ENCODE data around the gene ETV7. TPM values are rescaled to one million over a fixed set of nuclear protein-coding genes. Genes with fewer than 3 reads are reported as not detected.
A peak's percentile ranks its signal among the peaks of the same experiment; 100 is the strongest.

The ETV7 gene
- total and polyA plus RNA-seq, 8 donors = 0.08 to 5.6 (median 0.16) TPM; not detected in 2

- Histone ChIP-seq H3K36me3 (peaks cover 0 to 45% of the 10 kb centered on the region in 2 donors), H3K27me3 (no peaks in the 10 kb centered on the region), H3K9me3 (no peaks in the 10 kb centered on the region), H3K4me3 (no peak overlapping the region), H3K4me1 (peaks cover 0 to 18% of the 10 kb centered on the region in 2 donors), H3K27ac (no peak overlapping the region)
- no peak for ATAC-seq
- no peak for DNase-seq
- intact Hi-C loops (cut with DNase I) = no loop called here
- TF ChIP-seq CTCF (IDR thresholded peaks at IDR 0.05) = no peak
These were observed 14.0 kb downstream of the ETV7 start for GRCh38 chr6:36373368-36374019.

GRCh38 chr6:36372088-36372487 lies 15.4 kb downstream of the ETV7 start:
- DNase-seq (no peak), ATAC-seq (no peak)
- Histone ChIP-seq H3K4me1 (peaks cover 0 to 25% of the 10 kb centered on the region in 2 donors), H3K27ac (no peak overlapping the region), H3K27me3 (no peaks in the 10 kb centered on the region), H3K36me3 (peaks cover 0 to 46% of the 10 kb centered on the region in 2 donors), H3K4me3 (no peak overlapping the region), H3K9me3 (no peaks in the 10 kb centered on the region)
- TF ChIP-seq CTCF (IDR thresholded peaks at IDR 0.05) = no peak
- intact Hi-C loops (cut with DNase I) = no loop called here

- H3K4me1 ChIP-seq = peaks cover 0 to 25% of the 10 kb centered on the region in 2 donors
- H3K36me3 ChIP-seq = peaks cover 0 to 49% of the 10 kb centered on the region in 2 donors
- ATAC-seq (no peak), DNase-seq (no peak)
- no peak for TF ChIP-seq CTCF (IDR thresholded peaks at IDR 0.05)
- H3K4me3 ChIP-seq = no peak overlapping the region
- H3K27me3 ChIP-seq = no peaks in the 10 kb centered on the region
- H3K9me3 ChIP-seq = no peaks in the 10 kb centered on the region
- no peak overlapping the region for H3K27ac ChIP-seq
- intact Hi-C loops (cut with DNase I) = no loop called here
These were observed 16.3 kb downstream of the ETV7 start for GRCh38 chr6:36371211-36371610.

GRCh38 chr6:36370638-36371037 lies 16.8 kb downstream of the ETV7 start:
- Histone ChIP-seq H3K27ac (no peak overlapping the region), H3K4me3 (no peak overlapping the region), H3K27me3 (no peaks in the 10 kb centered on the region), H3K4me1 (peaks cover 0 to 27% of the 10 kb centered on the region in 2 donors), H3K36me3 (peaks cover 0 to 47% of the 10 kb centered on the region in 2 donors), H3K9me3 (no peaks in the 10 kb centered on the region)
- no peak for DNase-seq
- TF ChIP-seq CTCF (IDR thresholded peaks at IDR 0.05) = no peak
- ATAC-seq = no peak
- intact Hi-C loops (cut with DNase I) = no loop called here

GRCh38 chr6:36368921-36369865 lies 18.3 kb downstream of the ETV7 start:
- Histone ChIP-seq H3K4me1 (peaks cover 0 to 39% of the 10 kb centered on the region in 2 donors), H3K36me3 (peaks cover 0 to 50% of the 10 kb centered on the region in 2 donors)
- ATAC-seq = peak; percentile 79

More at GRCh38 chr6:36368921-36369865, 18.3 kb downstream of the ETV7 start:
- Histone ChIP-seq H3K27ac (peak overlapping the region in 1 of 2 donors; percentile 69), H3K4me3 (no peak overlapping the region), H3K9me3 (no peaks in the 10 kb centered on the region), H3K27me3 (no peaks in the 10 kb centered on the region)
- TF ChIP-seq CTCF (IDR thresholded peaks at IDR 0.05) = no peak
- peak in 1 of 4 donors; percentile 54 for DNase-seq
- intact Hi-C loops (cut with DNase I) = no loop called here
